ENCODE data around the gene IL6ST.

IL6ST gene

GRCh38 chr5:55900068-55900467 is 94.7 kb downstream of the IL6ST start:
- no peak overlapping the region for H3K4me3 ChIP-seq (ENCODE audit: low read depth, low read length)

- H3K4me3 ChIP-seq (ENCODE audit: low read depth, low read length), result no peak overlapping the region
These were observed 95.4 kb downstream of the IL6ST start for GRCh38 chr5:55899344-55899743.

GRCh38 chr5:55897905-55898304 is 96.9 kb downstream of the IL6ST start:
- no peak overlapping the region for H3K4me3 ChIP-seq (ENCODE audit: low read depth, low read length)

- no peak overlapping the region for H3K4me3 ChIP-seq (ENCODE audit: low read depth, low read length)
These were observed 97.4 kb downstream of the IL6ST start for GRCh38 chr5:55897206-55897894.

GRCh38 chr5:55896663-55897062 is 98.1 kb downstream of the IL6ST start:
- no peak overlapping the region for H3K4me3 ChIP-seq (ENCODE audit: low read depth, low read length)

GRCh38 chr5:55896238-55896637 is 98.5 kb downstream of the IL6ST start:
- no peak overlapping the region for H3K4me3 ChIP-seq (ENCODE audit: low read depth, low read length)

GRCh38 chr5:55895346-55895745 is 99.4 kb downstream of the IL6ST start:
- H3K4me3 ChIP-seq (ENCODE audit: low read depth, low read length), result no peak overlapping the region

GRCh38 chr5:55894135-55894534 is 100.6 kb downstream of the IL6ST start:
- H3K4me3 ChIP-seq (ENCODE audit: low read depth, low read length), result no peak overlapping the region

GRCh38 chr5:55892479-55892878 is 102.3 kb downstream of the IL6ST start:
- no peak overlapping the region for H3K4me3 ChIP-seq (ENCODE audit: low read depth, low read length)

GRCh38 chr5:55888205-55888604 is 106.6 kb downstream of the IL6ST start:
- no peak overlapping the region for H3K4me3 ChIP-seq (ENCODE audit: low read depth, low read length)

GRCh38 chr5:55885359-55885758 is 109.4 kb downstream of the IL6ST start:
- H3K4me3 ChIP-seq (ENCODE audit: low read depth, low read length), result no peak overlapping the region
